GM21723 (cell line): ENCODE results near the gene NDUFAF8.

Source experiments
- ATAC-seq: cut with Tn5 transposase; IDR thresholded peaks from one replicate; pipeline ENCODE4 v1.9.1; 2021; ENCODE audit warnings: mild to moderate bottlenecking, moderate library complexity; ENCODE audit not compliant: unreplicated experiment

The NDUFAF8 gene

GRCh38 chr17:81237591-81238489, 1.3 kb upstream of the NDUFAF8 start:
- no peak for ATAC-seq

GRCh38 chr17:81238490-81238814, 666 bp upstream of the NDUFAF8 start:
- ATAC-seq = peak; percentile 1

GRCh38 chr17:81239714-81240555, 817 bp downstream of the NDUFAF8 start:
- ATAC-seq = no peak

- no peak for ATAC-seq
Measured at GRCh38 chr17:81240761-81241160, 1.6 kb downstream of the NDUFAF8 start.

- ATAC-seq = no peak
Measured at GRCh38 chr17:81241203-81241602, 2.1 kb downstream of the NDUFAF8 start.

GRCh38 chr17:81241648-81242420, 2.7 kb downstream of the NDUFAF8 start:
- no peak for ATAC-seq

GRCh38 chr17:81242421-81243332, 3.6 kb downstream of the NDUFAF8 start:
- no peak for ATAC-seq

GRCh38 chr17:81243333-81243664, 4.2 kb downstream of the NDUFAF8 start:
- ATAC-seq = no peak

- ATAC-seq = no peak
Measured at GRCh38 chr17:81244358-81245023, 5.4 kb downstream of the NDUFAF8 start.

- ATAC-seq = no peak
Measured at GRCh38 chr17:81245024-81245664, 6.0 kb downstream of the NDUFAF8 start.

GRCh38 chr17:81245665-81246342, 6.7 kb downstream of the NDUFAF8 start:
- no peak for ATAC-seq

GRCh38 chr17:81246343-81246670, 7.2 kb downstream of the NDUFAF8 start:
- ATAC-seq = no peak

GRCh38 chr17:81246679-81247338, 7.7 kb downstream of the NDUFAF8 start:
- no peak for ATAC-seq

GRCh38 chr17:81247339-81247990, 8.3 kb downstream of the NDUFAF8 start:
- ATAC-seq = no peak

GRCh38 chr17:81248649-81249048, 9.5 kb downstream of the NDUFAF8 start:
- ATAC-seq = no peak

- no peak for ATAC-seq
Measured at GRCh38 chr17:81249223-81250040, 10.3 kb downstream of the NDUFAF8 start.
